Endodermal cell (in vitro differentiated cells): Measurements from ENCODE around the gene CHN2. TPM values are rescaled to one million over a fixed set of nuclear protein-coding genes. Genes with fewer than 3 reads are reported as not detected.

Experiments used
- DNase-seq: peaks from one replicate; pipeline ENCODE4 v3.0.0-alpha.2; 2017
- H3K27ac ChIP-seq: 2 replicates; pipeline ENCODE4 v1.5.1; 2013; ENCODE audit warnings: mild to moderate bottlenecking, low read depth, low read length, moderate library complexity
- H3K27me3 ChIP-seq: 2 replicates; pipeline ENCODE4 v1.6.1; 2013; ENCODE audit warnings: mild to moderate bottlenecking, low read length, moderate library complexity; ENCODE audit not compliant: insufficient read depth, control insufficient read depth, poor library complexity, severe bottlenecking
- H3K36me3 ChIP-seq: 2 replicates; pipeline ENCODE4 v1.7.0; 2013; ENCODE audit warnings: mild to moderate bottlenecking, low read length, moderate library complexity; ENCODE audit not compliant: control insufficient read depth, insufficient read depth
- H3K4me1 ChIP-seq: one replicate; pipeline ENCODE4 v1.7.0; 2013; ENCODE audit warnings: low read length; ENCODE audit not compliant: control insufficient read depth, insufficient read depth
- H3K4me3 ChIP-seq: 2 replicates; pipeline ENCODE4 v1.5.1; 2013; ENCODE audit warnings: mild to moderate bottlenecking, low read length, moderate library complexity
- H3K9ac ChIP-seq: 2 replicates; pipeline ENCODE4 v1.6.1; 2013; ENCODE audit warnings: mild to moderate bottlenecking, low read length, moderate library complexity; ENCODE audit not compliant: poor library complexity, severe bottlenecking; ENCODE audit errors: extremely low read depth
- H3K9me3 ChIP-seq: 2 replicates; pipeline ENCODE4 v1.6.1; 2013; ENCODE audit warnings: mild to moderate bottlenecking, low read length, moderate library complexity; ENCODE audit not compliant: control insufficient read depth
- H3K27ac Mint-ChIP-seq: 2 replicates; pipeline ENCODE4 v1.8.0; 2020; ENCODE audit warnings: mixed read lengths
- H3K27me3 Mint-ChIP-seq: 2 replicates; pipeline ENCODE4 v1.8.0; 2021; ENCODE audit warnings: mild to moderate bottlenecking, mixed read lengths; ENCODE audit not compliant: insufficient read depth
- H3K36me3 Mint-ChIP-seq: 2 replicates; pipeline ENCODE4 v1.8.0; 2020; ENCODE audit warnings: low read depth, mixed read lengths
- H3K4me1 Mint-ChIP-seq: 2 replicates; pipeline ENCODE4 v1.8.0; 2020; ENCODE audit warnings: mixed read lengths
- H3K4me3 Mint-ChIP-seq: 2 replicates; pipeline ENCODE4 v1.8.0; 2020; ENCODE audit warnings: mild to moderate bottlenecking, moderate library complexity, mixed read lengths
- H3K9me3 Mint-ChIP-seq: 2 replicates; pipeline ENCODE4 v1.8.0; 2020; ENCODE audit warnings: mild to moderate bottlenecking, mixed read lengths
- CTCF ChIP-seq: fragments of 200-600 bp; sonication (generic); conservative IDR thresholded peaks from 2 replicates; pipeline ENCODE4 v1.5.0; 2021; ENCODE audit warnings: antibody characterized with exemption, mild to moderate bottlenecking
- WGBS, 2 experiments: methylation state at CpG; one replicate each; pipeline versions ENCODE4 v1.1.5 to v1.1.7; 2013; ENCODE audit warnings: missing lambda C conversion rate in 2 of 2, mixed read lengths in 1 of 2; ENCODE audit not compliant: insufficient coverage in 1 of 2, insufficient read length in 1 of 2; 5-methylcytosine and 5-hydroxymethylcytosine counted together
- total RNA-seq, 2 donors: library from RNA; stranded (reverse); fragmentation: NEBNext Ultra II Directional in 1 of 2; extraction: Animal tissue kit (Norgen Biotek cat#: 25700) in 1 of 2; gene quantifications; 2 replicates in 1 of 2; 3 replicates in 1 of 2; pipeline ENCODE4 v1.2.1, GENCODE V29; 2021

Gene CHN2
- total RNA-seq, 2 donors from 2014 or later: 14.0 to 14.1 TPM

- Histone ChIP-seq H3K4me3 (no peak overlapping the region), H3K9ac (no peak overlapping the region), H3K27me3 (no peaks in the 10 kb centered on the region), H3K36me3 (no peaks in the 10 kb centered on the region), H3K4me1 (no peaks in the 10 kb centered on the region), H3K27ac (no peak overlapping the region), H3K9me3 (no peaks in the 10 kb centered on the region)
- 87 to 91% methylated on average over 8 to 12 of the region's 12 CpGs for WGBS, 2 experiments
- H3K4me1 Mint-ChIP-seq: peaks cover 29% of the 10 kb centered on the region
- peaks cover 17% of the 10 kb centered on the region for H3K27me3 Mint-ChIP-seq
- no peaks in the 10 kb centered on the region for H3K36me3 Mint-ChIP-seq
- no peak overlapping the region for H3K4me3 Mint-ChIP-seq
- TF ChIP-seq CTCF: no peak
- DNase-seq: no peak
- no peak overlapping the region for H3K27ac Mint-ChIP-seq
- H3K9me3 Mint-ChIP-seq: no peaks in the 10 kb centered on the region
Observed at GRCh38 chr7:29281782-29282541, 87.4 kb downstream of the CHN2 start.

GRCh38 chr7:29282819-29283414 is 88.3 kb downstream of the CHN2 start:
- Mint-ChIP-seq H3K4me3 (no peak overlapping the region), H3K9me3 (no peaks in the 10 kb centered on the region), H3K36me3 (no peaks in the 10 kb centered on the region), H3K27me3 (peaks cover 19% of the 10 kb centered on the region), H3K27ac (no peak overlapping the region), H3K4me1 (peaks cover 29% of the 10 kb centered on the region)
- no peaks in the 10 kb centered on the region for H3K36me3 ChIP-seq
- H3K9me3 ChIP-seq: no peaks in the 10 kb centered on the region
- no peaks in the 10 kb centered on the region for H3K4me1 ChIP-seq
- H3K4me3 ChIP-seq: no peak overlapping the region
- H3K27me3 ChIP-seq: no peaks in the 10 kb centered on the region
- DNase-seq: no peak
- TF ChIP-seq CTCF: no peak
- no peak overlapping the region for H3K27ac ChIP-seq
- 71 to 75% methylated on average over 8 to 13 of the region's 13 CpGs for WGBS, 2 experiments
- no peak overlapping the region for H3K9ac ChIP-seq

- no peaks in the 10 kb centered on the region for H3K9me3 ChIP-seq
- no peak for DNase-seq
- H3K27me3 ChIP-seq: no peaks in the 10 kb centered on the region
- no peak overlapping the region for H3K27ac ChIP-seq
- no peak for TF ChIP-seq CTCF
- no peak overlapping the region for H3K4me3 Mint-ChIP-seq
- peaks cover 8% of the 10 kb centered on the region for H3K4me1 ChIP-seq
- peaks cover 19% of the 10 kb centered on the region for H3K27me3 Mint-ChIP-seq
- no peak overlapping the region for H3K27ac Mint-ChIP-seq
- WGBS, 2 experiments: 87 to 90% methylated on average over 4 to 6 of the region's 6 CpGs
- H3K4me3 ChIP-seq: no peak overlapping the region
- no peaks in the 10 kb centered on the region for H3K36me3 Mint-ChIP-seq
- no peaks in the 10 kb centered on the region for H3K9me3 Mint-ChIP-seq
- no peak overlapping the region for H3K9ac ChIP-seq
- peaks cover 35% of the 10 kb centered on the region for H3K4me1 Mint-ChIP-seq
- no peaks in the 10 kb centered on the region for H3K36me3 ChIP-seq
Observed at GRCh38 chr7:29284696-29285443, 90.3 kb downstream of the CHN2 start.
